Spleen (tissue), 11 donors: ENCODE data around the gene EHD4. TPM values are rescaled to one million over a fixed set of nuclear protein-coding genes. Genes with fewer than 3 reads are reported as not detected.
A peak's percentile ranks its signal among the peaks of the same experiment; 100 is the strongest.

Experiments used
- DNase-seq: peaks from one replicate; pipeline ENCODE4 v3.0.0-alpha.2; 2020
- H3K27ac ChIP-seq, 8 donors: fragments of 200-600 bp; sonication (generic) in 7 of 8; 1 replicate in 4 of 8; 2 replicates in 4 of 8; pipeline versions ENCODE4 v1.5.0 to v1.8.0; 2016 to 2021; ENCODE audit warnings: inconsistent platforms in 4 of 8, mild to moderate bottlenecking in 4 of 8, moderate library complexity in 1 of 8
- H3K27me3 ChIP-seq, 7 donors: fragments of 200-600 bp; sonication (generic) in 6 of 7; replicated peaks in 1 of 7; 1 replicate in 4 of 7; 2 replicates in 3 of 7; pipeline versions ENCODE4 v1.5.0 to v1.8.0; 2016 to 2021; ENCODE audit warnings: inconsistent platforms in 3 of 7, mild to moderate bottlenecking in 1 of 7
- H3K36me3 ChIP-seq, 6 donors: fragments of 200-600 bp; sonication (generic) in 5 of 6; 1 replicate in 4 of 6; 2 replicates in 2 of 6; pipeline versions ENCODE4 v1.5.0 to v1.8.0; 2016 to 2021; ENCODE audit warnings: inconsistent platforms in 2 of 6
- H3K4me1 ChIP-seq, 6 donors: fragments of 200-600 bp; sonication (generic) in 5 of 6; 1 replicate in 3 of 6; 2 replicates in 3 of 6; pipeline versions ENCODE4 v1.5.0 to v1.8.0; 2016 to 2021; ENCODE audit warnings: inconsistent platforms in 3 of 6
- H3K4me3 ChIP-seq, 8 donors: fragments of 200-600 bp; sonication (generic) in 7 of 8; 1 replicate in 4 of 8; 2 replicates in 4 of 8; pipeline versions ENCODE4 v1.5.0 to v1.8.0; 2016 to 2021; ENCODE audit warnings: inconsistent platforms in 4 of 8, mild to moderate bottlenecking in 4 of 8, moderate library complexity in 2 of 8
- H3K9me3 ChIP-seq, 8 donors: fragments of 200-600 bp; sonication (generic) in 7 of 8; 1 replicate in 4 of 8; 2 replicates in 4 of 8; pipeline versions ENCODE4 v1.5.0 to v1.8.0; 2016 to 2021; ENCODE audit warnings: inconsistent platforms in 4 of 8
- POLR2A ChIP-seq, 3 donors: fragments of 450-650 bp; IDR thresholded peaks; one replicate each; pipeline ENCODE4 v1.5.1; 2017; ENCODE audit warnings: antibody characterized with exemption in 3 of 3, mild to moderate bottlenecking in 1 of 3
- POLR2AphosphoS5 ChIP-seq, 3 donors: sonication (generic); formaldehyde crosslinking; IDR thresholded peaks; one replicate each; pipeline ENCODE4 v1.5.1; 2017; ENCODE audit warnings: antibody characterized with exemption in 3 of 3
- WGBS, 5 donors: extraction: QIAGEN DNeasy Blood & Tissue Kit in 3 of 5; methylation state at CpG; one replicate each; pipeline versions ENCODE4 v1.1.5 to v1.1.7; 2013 to 2018; 5-methylcytosine and 5-hydroxymethylcytosine counted together
- intact Hi-C: fragments of 100-400 bp; cut with DNase I; formaldehyde crosslinking; loops from one replicate; pipeline ENCODE4 v1.15.0; 2023; ENCODE audit warnings: low total_unique reads
- polyA plus RNA-seq, 3 donors: library from polyadenylated mRNA; stranded (reverse); fragments of 200-250 nt; gene quantifications; one replicate each; pipeline ENCODE4 v1.2.1, GENCODE V29; 2013
- total RNA-seq, 7 donors: library from RNA; depleted of rRNA in 3 of 7; stranded (reverse); fragments of >200 nt in 3 of 7; fragmentation: NEBNext Ultra II Directional in 4 of 7; extraction: Animal tissue kit (Norgen Biotek cat#: 25700) in 4 of 7; gene quantifications; one replicate each; pipeline versions ENCODE4 v1.1.0 to v1.2.1, GENCODE V29; 2016 to 2021
- TF ChIP-seq, protein P1 (sequence below), 11 experiments: fragments of 200-600 bp in 7 of 11; fragments of 450-650 bp in 4 of 11; sonication (generic) in 4 of 11; IDR thresholded peaks in 8 of 11; conservative IDR thresholded peaks in 3 of 11; 1 replicate in 7 of 11; 2 replicates in 4 of 11; pipeline versions ENCODE4 v1.4.0 to v1.8.0; 2016 to 2021; ENCODE audit warnings: antibody characterized with exemption in 11 of 11, inconsistent platforms in 4 of 11, mild to moderate bottlenecking in 1 of 11
- donor health status: healthy with polysubstance abuse.
- donor health status: DM: no; HTN: no; CAD: no; lungs with moderate emphysema.
- donor health status: DM: no; HTN: no; CAD: no.
- donor health status: Bipolar disorder and iron deficiency.
- donor health status: healthy.
- donor health status: DM: no; HTN: no; CAD: no.
- donor health status: DM: yes; HTN: yes; CAD: no.

EHD4 gene
- total and polyA plus RNA-seq, 10 donors = 5.5 to 33.2 (median 21.7) TPM

DNA sequence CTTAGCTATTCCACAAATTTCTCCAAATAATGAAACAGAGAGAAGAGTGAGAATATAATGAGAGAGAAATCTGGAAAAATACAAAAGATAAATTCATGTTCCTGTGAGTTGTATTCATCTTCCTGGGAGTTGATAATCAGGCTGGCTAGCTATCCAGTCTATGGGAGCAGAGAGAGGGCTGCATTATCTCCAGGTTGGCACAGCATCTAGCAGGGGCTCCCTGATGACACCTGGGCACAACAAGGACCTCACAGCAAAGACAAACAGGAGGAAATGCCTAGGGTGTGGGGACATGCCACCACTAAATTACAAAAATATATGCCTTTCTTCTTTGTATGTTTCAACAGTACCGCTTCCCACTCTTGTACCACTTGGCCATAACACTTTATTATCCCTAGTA, 1.9 kb downstream of the EHD4 start:
- Histone ChIP-seq H3K27me3 (no peaks in the 10 kb centered on the region), H3K4me1 (peaks cover 39 to 76% (median 65%) of the 10 kb centered on the region in 6 donors), H3K4me3 (peak overlapping the region in 3 of 8 donors; percentile 88 to 93 (median 92)), H3K9me3 (no peaks in the 10 kb centered on the region), H3K27ac (peak overlapping the region in 7 of 8 donors; percentile 22 to 96 (median 94)), H3K36me3 (no peaks in the 10 kb centered on the region)
- intact Hi-C loops = no loop called here
- peak; percentile 32 for DNase-seq
- TF ChIP-seq, protein P1, sequence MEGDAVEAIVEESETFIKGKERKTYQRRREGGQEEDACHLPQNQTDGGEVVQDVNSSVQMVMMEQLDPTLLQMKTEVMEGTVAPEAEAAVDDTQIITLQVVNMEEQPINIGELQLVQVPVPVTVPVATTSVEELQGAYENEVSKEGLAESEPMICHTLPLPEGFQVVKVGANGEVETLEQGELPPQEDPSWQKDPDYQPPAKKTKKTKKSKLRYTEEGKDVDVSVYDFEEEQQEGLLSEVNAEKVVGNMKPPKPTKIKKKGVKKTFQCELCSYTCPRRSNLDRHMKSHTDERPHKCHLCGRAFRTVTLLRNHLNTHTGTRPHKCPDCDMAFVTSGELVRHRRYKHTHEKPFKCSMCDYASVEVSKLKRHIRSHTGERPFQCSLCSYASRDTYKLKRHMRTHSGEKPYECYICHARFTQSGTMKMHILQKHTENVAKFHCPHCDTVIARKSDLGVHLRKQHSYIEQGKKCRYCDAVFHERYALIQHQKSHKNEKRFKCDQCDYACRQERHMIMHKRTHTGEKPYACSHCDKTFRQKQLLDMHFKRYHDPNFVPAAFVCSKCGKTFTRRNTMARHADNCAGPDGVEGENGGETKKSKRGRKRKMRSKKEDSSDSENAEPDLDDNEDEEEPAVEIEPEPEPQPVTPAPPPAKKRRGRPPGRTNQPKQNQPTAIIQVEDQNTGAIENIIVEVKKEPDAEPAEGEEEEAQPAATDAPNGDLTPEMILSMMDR (IDR thresholded peaks at IDR 0.05 in 8 of 11, conservative IDR thresholded peaks at IDR 0.05 in 3 of 11) = no peak
- TF ChIP-seq POLR2A (IDR thresholded peaks at IDR 0.05) (no peak), POLR2AphosphoS5 (IDR thresholded peaks at IDR 0.05) (no peak)
- 72 to 87% (median 77%) methylated on average over 1 of the region's 1 CpG for WGBS, 5 donors

- H3K36me3 ChIP-seq = no peaks in the 10 kb centered on the region
- WGBS, 5 donors = 37 to 54% (median 45%) methylated on average over 3 of the region's 3 CpGs
- peak; percentile 60 for DNase-seq
- H3K27me3 ChIP-seq = no peaks in the 10 kb centered on the region
- peak overlapping the region in 7 of 8 donors; percentile 22 to 96 (median 94) for H3K27ac ChIP-seq
- H3K4me1 ChIP-seq = peaks cover 39 to 80% (median 65%) of the 10 kb centered on the region in 6 donors
- H3K4me3 ChIP-seq = peak overlapping the region in 1 of 8 donors; percentile 88
- intact Hi-C loops = no loop called here
- TF ChIP-seq POLR2A (IDR thresholded peaks at IDR 0.05) (no peak), POLR2AphosphoS5 (IDR thresholded peaks at IDR 0.05) (no peak)
- TF ChIP-seq, protein P1 (IDR thresholded peaks at IDR 0.05 in 8 of 11, conservative IDR thresholded peaks at IDR 0.05 in 3 of 11) = no peak
- no peaks in the 10 kb centered on the region for H3K9me3 ChIP-seq
These were observed 2.4 kb downstream of the EHD4 start for GRCh38 chr15:41969851-41970431.

DNA sequence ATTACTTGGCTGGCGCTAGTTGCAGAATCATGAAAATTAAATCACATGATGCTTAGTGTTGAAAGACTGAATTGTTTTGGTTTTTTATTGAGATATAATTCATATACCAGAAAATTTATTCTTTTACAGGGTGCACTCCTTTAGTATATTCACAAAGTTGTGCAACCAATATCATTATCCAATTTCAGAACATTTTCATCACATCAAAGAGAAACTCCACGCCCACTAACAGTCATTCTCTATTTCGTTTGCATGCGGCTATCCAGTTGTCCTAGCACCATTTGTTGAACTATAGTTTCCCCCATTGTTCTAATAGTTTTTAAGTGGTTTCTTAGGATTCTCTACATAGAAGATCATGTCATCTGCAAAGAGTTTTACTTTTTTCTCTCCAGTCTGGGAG, 3.7 kb downstream of the EHD4 start:
- no peaks in the 10 kb centered on the region for H3K9me3 ChIP-seq
- H3K27ac ChIP-seq = peak overlapping the region in 5 of 8 donors; percentile 68 to 96 (median 94)
- H3K4me3 ChIP-seq = no peak overlapping the region
- 54 to 81% (median 71%) methylated on average over 4 of the region's 4 CpGs for WGBS, 5 donors
- DNase-seq = no peak
- H3K36me3 ChIP-seq = no peaks in the 10 kb centered on the region
- intact Hi-C loops = no loop called here
- TF ChIP-seq, protein P1 (IDR thresholded peaks at IDR 0.05 in 8 of 11, conservative IDR thresholded peaks at IDR 0.05 in 3 of 11) = no peak
- TF ChIP-seq POLR2A (IDR thresholded peaks at IDR 0.05) = no peak
- TF ChIP-seq POLR2AphosphoS5 (IDR thresholded peaks at IDR 0.05) = no peak
- peaks cover 39 to 78% (median 65%) of the 10 kb centered on the region in 6 donors for H3K4me1 ChIP-seq
- H3K27me3 ChIP-seq = no peaks in the 10 kb centered on the region

GRCh38 chr15:41967506-41968206, 4.7 kb downstream of the EHD4 start:
- WGBS, 5 donors = 22 to 44% (median 36%) methylated on average over 4 of the region's 4 CpGs
- H3K4me3 ChIP-seq = peak overlapping the region in 1 of 8 donors; percentile 32
- H3K9me3 ChIP-seq = no peaks in the 10 kb centered on the region
- peak; percentile 76 for DNase-seq
- H3K36me3 ChIP-seq = no peaks in the 10 kb centered on the region
- peaks cover 35 to 69% (median 60%) of the 10 kb centered on the region in 6 donors for H3K4me1 ChIP-seq
- intact Hi-C loops = no loop called here
- no peaks in the 10 kb centered on the region for H3K27me3 ChIP-seq
- H3K27ac ChIP-seq = peak overlapping the region in 7 of 8 donors; percentile 61 to 96 (median 78)
- no peak for TF ChIP-seq POLR2A (IDR thresholded peaks at IDR 0.05)
- TF ChIP-seq, protein P1 (IDR thresholded peaks at IDR 0.05 in 8 of 11, conservative IDR thresholded peaks at IDR 0.05 in 3 of 11) = no peak
- TF ChIP-seq POLR2AphosphoS5 (IDR thresholded peaks at IDR 0.05) = peak in 1 of 3 donors; percentile 22
